HG03469 (cell line): ENCODE results near the gene RBM6.
"Not testable (repeated sequence)": the region's sequence is repeated elsewhere in the genome, so short reads cannot be mapped to it uniquely, and the experiment has no call there.

ENCODE experiments used
- ATAC-seq: cut with Tn5 transposase; IDR thresholded peaks from one replicate; pipeline ENCODE4 v1.9.1; 2021; ENCODE audit warnings: mild to moderate bottlenecking, moderate library complexity, moderate number of reproducible peaks; ENCODE audit not compliant: unreplicated experiment

The RBM6 gene

DNA sequence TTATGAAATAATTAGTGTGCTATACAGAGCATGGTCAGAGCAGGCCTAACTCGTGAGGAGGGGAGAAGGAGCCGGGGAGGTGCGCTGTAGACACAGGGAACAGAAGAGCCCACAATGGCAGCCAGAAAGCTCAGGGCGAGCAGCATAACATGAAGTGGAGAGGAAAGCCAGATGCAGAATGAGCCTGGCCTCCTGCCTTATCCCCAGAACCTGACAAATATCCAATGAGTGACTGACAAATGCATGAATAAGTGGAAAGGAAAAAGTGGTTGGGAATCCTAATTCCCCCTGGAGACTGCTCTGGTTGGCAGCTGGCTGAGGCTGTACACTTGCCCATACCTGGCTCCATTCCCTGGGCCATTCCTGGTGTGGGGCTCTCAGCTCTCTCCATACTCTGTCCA lies 27.1 kb upstream of the RBM6 start:
- no peak for ATAC-seq

GRCh38 chr3:49914906-49915305 lies 25.0 kb upstream of the RBM6 start:
- no peak for ATAC-seq

DNA sequence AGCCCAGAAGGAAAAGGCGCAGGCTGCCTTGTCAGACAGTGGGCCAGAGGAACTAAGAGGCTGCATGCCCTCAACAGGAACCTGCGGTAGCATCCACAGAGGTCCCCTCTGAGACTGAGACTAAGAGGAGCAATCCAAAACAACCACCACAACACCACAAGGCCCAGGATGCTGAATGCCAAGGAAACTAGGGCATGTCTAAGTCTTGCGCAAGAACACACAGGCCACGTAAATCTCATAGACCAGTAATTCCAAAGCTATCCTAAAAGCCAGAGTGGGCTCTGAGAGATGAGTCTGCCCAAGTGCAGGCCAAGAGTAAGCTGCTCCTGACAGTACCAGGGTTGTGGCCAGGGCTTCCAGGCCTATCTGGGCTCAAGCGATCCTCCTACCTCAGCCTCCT lies 23.3 kb upstream of the RBM6 start:
- ATAC-seq: no peak

DNA sequence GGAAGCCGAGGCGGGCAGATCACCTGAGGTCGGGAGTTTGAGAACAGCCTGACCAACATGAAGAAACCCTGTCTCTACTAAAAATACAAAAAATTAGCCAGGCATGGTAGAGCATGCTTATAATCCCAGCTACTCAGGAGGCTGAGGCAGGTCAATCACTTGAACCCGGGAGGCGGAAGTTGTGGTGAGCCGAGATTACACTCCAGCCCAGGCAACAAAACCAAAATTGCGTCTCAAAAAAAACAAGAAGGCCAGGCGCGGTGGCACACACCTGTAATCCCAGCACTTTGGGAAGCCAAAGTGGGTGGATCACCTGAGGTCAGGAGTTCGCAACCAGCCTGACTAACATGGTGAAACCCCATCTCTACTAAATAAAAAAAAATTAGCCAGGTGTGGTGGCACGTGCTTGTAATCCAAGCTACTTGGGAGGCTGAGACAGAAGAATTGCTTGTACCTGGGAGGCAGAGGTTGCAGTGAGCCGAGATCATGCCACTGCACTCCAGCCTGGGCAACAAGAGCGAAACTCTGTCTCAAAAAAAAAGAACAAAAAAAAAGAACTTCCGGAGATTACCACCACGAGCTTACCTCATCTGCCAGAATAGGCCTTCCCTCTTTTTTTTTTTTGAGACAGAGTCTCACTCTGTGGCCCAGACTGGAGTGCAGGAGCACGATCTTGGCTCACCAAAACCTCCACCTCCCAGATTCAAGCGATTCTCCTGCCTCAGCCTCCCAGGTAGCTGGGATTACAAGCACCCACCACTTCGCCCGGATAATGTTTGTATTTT lies 22.0 kb upstream of the RBM6 start:
- ATAC-seq: not testable (repeated sequence)

GRCh38 chr3:49924683-49925082 lies 15.3 kb upstream of the RBM6 start:
- no peak for ATAC-seq

GRCh38 chr3:49925485-49925884 lies 14.5 kb upstream of the RBM6 start:
- ATAC-seq: no peak

GRCh38 chr3:49926117-49926728 lies 13.7 kb upstream of the RBM6 start:
- ATAC-seq: no peak

- no peak for ATAC-seq
Observed at GRCh38 chr3:49927798-49928197, 12.2 kb upstream of the RBM6 start.

GRCh38 chr3:49928481-49929017 lies 11.4 kb upstream of the RBM6 start:
- no peak for ATAC-seq

DNA sequence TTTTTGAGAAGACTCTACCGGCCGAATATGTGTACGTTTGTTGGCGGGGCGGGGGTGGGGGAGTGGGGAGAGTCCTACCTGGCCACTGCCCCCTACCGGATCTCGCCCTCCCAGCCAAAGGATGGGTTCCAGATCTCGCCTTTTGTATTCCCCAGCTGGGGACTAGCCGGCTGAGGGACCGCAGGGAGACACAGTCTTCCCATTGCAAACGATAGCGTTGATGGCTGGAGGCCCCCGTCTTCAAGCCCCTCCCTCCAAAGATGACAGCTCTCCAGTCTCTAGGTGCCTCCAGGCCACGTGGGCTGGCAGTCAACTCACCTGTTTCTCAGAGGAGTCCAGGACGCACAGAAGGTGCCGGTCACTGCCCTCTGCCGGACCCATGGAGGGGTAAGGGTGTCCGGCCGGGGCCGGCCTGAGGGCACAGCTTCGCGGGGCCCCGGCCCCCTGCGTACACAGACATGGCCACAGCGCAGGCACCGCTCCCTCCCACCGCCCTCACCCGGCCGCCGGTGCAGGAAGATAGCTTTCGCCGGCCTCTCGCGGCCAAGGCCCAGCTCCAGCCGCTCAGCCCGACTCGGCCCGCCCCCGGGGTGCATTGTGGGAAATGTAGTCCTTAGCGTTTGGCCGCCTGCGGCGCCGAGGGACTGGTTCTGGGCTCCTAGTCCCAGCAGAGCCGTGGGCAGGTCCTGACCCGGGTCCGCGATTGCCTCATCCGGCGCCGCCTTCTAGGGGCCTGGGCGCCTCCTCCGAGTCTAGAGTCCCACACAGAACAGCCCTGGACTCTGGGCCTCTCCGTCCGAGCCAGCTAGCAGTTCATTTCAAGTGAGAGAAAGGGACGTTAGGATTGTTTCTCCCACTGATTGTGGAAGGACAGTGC lies 10.4 kb upstream of the RBM6 start, which contains the start of gene MON1A:
TSS of gene MON1A (minus strand) at position 521 of the 877 bp plus-strand sequence. CDS start 16,465 bp downstream, outside the sequence.
- ATAC-seq: peak; percentile 71

GRCh38 chr3:49930168-49930690 lies 9.7 kb upstream of the RBM6 start:
- no peak for ATAC-seq

DNA sequence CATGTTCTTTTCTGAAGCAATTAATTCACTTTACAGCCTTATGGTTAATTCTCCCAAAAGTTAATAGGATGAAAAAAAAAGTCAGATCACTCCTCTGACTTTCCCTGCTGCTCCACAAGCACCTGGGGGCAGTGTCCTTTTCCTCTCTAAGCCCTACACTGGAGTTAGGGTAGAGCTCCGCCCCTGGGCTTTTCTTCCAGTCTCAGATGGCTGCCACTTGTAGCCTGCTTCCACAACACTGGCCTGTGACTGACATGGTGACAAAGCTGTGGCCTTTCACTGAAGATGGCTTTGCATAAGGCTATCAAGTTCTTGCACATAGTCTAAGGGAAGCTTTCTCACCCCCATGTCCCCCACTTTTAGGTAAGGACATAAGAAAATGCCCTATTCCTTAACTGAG lies 9.0 kb upstream of the RBM6 start:
- ATAC-seq: no peak

DNA sequence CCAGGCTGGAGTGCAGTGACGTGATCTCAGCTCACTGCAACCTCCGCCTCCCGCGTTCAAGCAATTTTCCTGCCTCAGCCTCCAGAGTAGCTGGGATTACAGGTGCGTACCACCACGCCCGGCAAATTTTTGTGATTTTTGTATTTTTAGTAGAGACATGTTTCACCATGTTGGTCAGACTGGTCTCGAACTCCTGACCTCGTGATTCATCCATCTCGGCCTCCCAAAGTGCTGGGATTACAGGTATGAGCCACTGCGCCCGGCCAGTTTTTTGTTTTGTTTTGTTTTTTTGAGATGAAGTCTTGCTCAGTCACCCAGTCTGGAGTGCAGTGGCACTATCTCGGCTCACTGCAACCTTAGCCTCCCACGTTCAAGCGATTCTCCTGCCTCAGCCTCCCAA lies 7.7 kb upstream of the RBM6 start:
- ATAC-seq: not testable (repeated sequence)

- no peak for ATAC-seq
Observed at GRCh38 chr3:49937090-49937489, 2.9 kb upstream of the RBM6 start.

GRCh38 chr3:49940667-49941249 lies 808 bp downstream of the RBM6 start:
- ATAC-seq: no peak

DNA sequence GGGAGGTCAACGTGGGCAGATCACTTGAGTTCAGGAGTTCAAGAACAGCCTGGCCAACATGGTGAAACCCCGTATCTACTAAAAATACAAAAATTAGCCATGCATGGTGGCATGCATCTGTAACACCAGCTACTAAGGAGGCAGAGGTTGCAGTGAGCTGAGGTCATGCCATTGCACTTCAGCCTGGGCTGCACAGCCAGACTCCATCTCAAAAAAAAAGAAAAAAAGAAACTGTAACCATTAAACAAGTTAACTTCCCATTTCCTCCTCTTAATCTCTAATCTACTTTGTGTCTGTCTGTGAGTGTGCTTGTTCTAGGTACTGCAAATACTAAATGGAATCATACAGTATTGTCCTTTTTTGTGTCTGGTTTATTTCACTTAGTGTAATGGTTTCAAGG lies 2.7 kb downstream of the RBM6 start:
- ATAC-seq: no peak

GRCh38 chr3:49952924-49953323 lies 13.0 kb downstream of the RBM6 start:
- no peak for ATAC-seq

- no peak for ATAC-seq
Observed at GRCh38 chr3:49955636-49956035, 15.7 kb downstream of the RBM6 start.

DNA sequence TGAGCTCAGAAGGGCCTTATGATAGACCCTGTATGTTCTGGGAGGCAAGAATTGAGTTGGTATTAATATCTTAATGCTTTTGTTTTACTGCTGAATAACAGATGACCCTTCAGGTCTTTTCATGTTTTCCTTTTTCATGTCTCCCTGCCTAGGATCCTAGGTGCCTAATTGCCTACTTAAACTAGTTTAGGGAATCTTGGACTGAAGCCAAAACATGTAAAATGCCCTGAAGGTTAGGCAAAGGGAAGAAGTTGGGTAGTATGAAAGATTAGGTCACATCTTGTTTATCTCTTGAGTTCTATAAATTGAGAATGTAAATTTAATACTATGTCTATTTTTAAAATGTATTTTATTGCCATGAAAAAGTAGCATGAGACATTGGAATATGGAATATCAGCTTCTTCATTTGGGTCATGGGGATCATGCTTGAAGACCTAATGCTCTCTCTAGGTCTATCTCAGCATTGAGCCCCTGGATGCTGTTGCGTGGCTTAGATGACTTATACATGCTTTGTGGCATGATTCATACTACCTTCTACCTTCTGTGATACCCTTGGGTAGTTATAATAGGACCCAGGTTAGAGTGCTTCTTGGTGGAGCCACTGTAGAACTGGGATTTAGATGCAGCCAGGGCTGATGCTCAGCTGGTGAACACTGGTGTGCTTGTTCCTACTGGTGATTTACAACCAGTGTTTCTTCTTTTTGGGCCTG lies 26.4 kb downstream of the RBM6 start:
- ATAC-seq: no peak

- no peak for ATAC-seq
Observed at GRCh38 chr3:49967291-49967690, 27.3 kb downstream of the RBM6 start.
